GM18517 (cell line): Measurements from ENCODE around the gene SERPINB13.
"Not testable (repeated sequence)": the region's sequence is repeated elsewhere in the genome, so short reads cannot be mapped to it uniquely, and the experiment has no call there.

Source experiments
- ATAC-seq: cut with Tn5 transposase; IDR thresholded peaks from one replicate; pipeline ENCODE4 v1.9.1; 2021; ENCODE audit warnings: mild to moderate bottlenecking, moderate library complexity; ENCODE audit not compliant: unreplicated experiment

The SERPINB13 gene

DNA sequence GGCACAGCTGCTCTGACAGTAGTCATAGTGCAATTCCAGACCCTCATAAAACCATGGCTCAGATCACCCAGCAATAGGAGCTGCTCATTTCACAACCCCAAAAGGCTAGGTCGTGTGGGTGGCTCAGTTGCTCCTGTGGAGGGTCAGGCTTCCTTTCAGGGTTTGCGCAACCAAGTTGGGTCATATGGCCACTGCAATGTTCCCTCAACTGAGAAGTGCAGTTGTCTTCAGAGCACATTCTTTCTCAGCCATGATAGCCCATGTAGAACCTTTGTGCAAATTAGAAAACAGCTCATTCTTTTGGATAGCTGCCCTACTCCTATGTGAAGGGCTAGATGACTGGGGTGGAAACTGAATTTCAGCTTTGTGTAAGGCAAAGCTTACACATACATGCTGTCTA, 3.2 kb downstream of the SERPINB13 start:
- no peak for ATAC-seq

DNA sequence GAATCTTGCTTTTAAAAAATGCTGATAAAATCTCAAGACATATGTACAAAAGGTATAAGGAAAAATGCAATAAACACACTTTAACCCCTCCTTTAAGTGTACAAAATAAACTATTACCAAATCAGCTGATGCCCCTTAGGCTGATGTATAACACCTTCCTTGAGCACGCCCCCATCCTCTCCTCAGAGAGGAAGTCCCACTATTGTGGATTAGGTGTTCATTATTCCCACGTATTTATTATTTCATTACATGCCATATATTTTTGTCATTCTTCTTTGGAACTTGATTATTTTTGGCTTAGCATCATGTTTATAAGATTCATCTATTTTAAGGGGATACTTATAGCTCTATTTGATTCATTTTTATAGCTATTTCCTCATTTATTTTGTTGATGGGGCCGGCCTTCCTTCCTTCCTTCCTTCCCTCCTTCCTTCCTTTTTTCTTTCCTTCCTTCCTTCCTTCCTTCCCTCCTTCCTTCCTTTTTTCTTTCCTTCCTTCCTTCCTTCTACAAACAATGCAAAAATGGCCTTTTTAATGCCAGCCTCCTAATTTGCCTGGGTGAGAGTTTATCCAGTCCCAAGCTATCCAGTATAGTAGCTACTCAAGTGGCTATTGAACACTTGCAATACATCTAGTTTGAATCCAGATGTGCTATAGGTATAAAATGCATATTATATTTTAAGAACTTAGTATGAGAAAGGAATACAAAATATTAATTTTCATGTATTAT, 4.0 kb downstream of the SERPINB13 start:
- no peak for ATAC-seq

DNA sequence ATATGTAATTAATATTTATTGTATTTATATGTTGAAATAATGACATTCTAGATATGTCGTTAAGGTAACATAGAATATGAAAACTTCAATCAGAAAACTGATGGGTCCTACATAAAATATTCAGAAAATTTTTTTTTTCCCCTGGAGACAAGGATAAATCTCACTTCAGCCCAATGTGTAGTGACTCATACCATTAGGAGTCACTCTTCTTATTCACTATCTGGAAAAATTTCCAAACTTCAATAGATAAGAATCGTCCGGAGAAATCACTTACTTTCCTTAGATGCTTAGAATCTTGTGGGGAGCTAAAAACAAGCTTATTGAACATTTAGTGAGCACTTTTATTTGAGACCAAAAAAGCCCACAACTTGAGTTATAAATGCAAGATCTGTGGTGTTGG, 4.6 kb downstream of the SERPINB13 start:
- ATAC-seq, result no peak

- no peak for ATAC-seq
Measured at GRCh38 chr18:63592471-63592870, 5.3 kb downstream of the SERPINB13 start.

- ATAC-seq, result no peak
Measured at GRCh38 chr18:63596964-63597363, 9.8 kb downstream of the SERPINB13 start.

DNA sequence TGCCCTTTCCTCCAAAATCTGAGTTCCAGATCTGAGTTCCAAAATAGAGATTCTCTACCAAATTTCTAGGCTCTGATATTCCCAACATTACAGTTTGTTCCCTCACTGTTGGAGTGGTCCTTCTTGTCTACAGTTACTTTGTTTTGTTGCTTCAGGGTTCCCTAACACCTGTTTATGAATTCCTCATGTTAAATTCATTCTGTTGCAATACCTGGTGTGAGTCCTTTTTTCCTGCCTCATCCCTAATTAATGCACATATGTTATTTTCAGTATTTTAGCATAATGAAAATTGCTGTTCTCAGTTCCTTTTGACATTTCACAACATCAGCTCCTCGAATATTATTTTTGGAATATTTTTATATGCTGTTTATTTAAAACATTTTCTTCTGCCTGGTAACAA, 16.2 kb downstream of the SERPINB13 start:
- ATAC-seq, result no peak

GRCh38 chr18:63603772-63604171, 16.6 kb downstream of the SERPINB13 start:
- ATAC-seq, result peak; percentile 92

DNA sequence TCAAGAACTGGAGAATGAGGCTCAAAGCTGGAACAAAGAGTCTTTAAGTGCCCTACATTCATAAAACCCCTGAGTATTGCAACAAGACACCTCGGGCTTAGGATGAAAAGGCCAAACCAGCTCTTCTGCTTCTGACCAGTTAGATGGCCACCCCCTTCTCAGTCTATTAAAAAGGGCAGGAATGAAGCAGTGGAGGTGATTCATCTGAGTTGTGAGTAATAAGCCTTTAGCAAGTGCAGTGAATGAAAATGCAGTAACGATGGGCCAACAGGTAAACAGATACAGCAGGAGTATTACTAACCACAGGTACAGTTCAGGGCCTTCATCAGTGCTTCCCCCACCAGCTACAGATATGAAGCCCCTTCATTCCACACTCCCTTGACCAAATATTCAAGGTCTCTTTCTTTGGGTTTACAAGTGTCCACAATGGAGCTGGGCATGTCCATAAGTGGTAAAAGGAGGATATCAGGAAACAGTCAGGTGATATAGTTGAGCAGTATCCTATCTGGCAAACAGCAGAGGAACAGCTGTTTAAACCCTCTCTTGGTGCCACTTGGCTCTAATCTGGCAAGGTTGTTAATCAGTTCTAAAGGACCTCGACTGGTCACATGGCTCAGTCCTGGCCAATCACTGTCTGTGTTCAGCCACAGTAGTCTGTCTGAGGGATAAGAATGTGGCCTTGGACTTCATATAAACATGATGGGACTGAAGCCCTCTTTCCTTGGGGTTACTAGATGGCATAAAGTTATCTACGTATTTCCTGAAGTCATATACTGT, 17.8 kb downstream of the SERPINB13 start:
- no peak for ATAC-seq

DNA sequence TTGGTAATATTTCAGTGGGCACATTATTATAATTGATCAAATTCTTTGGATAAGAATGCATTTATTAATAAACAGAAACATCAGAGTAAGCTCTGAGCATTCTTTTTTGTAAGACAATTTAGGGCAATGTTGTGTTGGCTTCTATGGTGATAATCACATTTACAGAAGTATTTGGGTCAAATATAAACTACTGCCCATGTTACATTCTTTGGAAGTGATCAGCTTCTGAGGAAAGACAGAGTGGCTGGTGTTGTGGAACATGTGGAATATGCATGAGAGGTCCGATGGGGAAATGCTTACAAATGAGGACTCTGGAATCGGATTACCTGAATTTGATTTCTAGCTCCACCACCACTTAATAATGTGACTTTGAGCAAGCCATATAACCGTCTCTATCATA, 19.4 kb downstream of the SERPINB13 start:
- ATAC-seq, result no peak

GRCh38 chr18:63613420-63613819, 26.3 kb downstream of the SERPINB13 start:
- ATAC-seq, result no peak

DNA sequence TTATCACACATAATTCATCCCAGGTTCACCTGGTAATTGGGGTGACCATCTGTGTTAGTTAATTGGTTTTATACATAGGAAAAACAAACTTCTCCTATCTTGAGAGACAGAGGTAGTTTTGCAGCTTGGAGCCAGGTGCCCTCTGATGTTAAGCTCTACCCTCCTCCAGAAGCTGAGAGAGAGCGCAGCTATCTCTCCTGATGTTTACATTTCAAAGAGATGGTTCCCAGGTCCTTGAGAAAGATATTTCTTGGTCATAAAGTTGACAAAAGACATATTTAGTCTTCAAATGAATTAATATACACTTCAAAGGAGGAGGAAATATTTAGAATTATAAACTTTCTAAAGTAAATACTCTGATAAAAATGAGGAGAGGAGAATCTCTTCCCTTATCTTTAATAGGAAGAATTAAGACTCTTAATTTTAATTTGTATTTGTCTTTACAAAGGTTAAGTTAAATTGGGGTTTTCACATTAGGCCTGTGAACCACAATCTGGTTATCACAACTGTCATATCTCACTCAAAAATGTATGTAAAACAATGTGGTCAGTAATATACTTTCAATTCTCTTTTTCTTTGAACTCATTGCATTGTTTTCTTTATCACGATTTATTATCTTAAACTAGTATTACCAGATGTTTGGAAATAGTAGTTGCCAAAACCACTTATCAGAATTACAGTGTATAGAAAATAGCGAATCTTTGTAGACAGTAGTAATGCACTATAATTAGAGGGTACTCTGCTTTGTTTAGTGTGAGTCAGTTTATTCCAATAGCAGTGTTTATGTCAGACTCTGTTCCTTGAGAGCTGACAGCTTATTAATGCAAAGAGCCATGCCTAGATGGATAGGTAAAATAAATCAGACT, 30.1 kb downstream of the SERPINB13 start:
- ATAC-seq, result peak; percentile 79

GRCh38 chr18:63617915-63618234, 30.7 kb downstream of the SERPINB13 start:
- no peak for ATAC-seq

- no peak for ATAC-seq
Measured at GRCh38 chr18:63619661-63620060, 32.5 kb downstream of the SERPINB13 start.

- no peak for ATAC-seq
Measured at GRCh38 chr18:63624863-63625262, 37.7 kb downstream of the SERPINB13 start.

DNA sequence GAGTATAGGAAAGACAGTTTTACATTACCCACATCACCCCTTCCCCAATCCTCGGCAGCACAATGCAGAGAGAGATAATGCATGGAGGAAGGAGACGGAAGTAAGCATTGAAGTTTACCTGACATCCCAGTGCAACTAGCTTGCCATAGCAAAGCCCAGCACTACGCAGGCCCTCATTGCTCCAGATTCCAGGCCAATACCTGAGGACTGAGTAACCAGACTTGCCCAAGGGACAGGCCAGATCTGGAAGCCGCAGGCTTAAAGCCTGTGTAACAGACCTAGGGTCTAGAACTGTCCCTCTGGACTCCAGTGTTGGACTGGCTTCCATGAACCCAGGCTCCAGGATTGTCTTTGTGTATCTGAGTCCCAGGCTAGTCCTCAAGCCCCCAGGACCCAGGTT, 39.3 kb downstream of the SERPINB13 start:
- no peak for ATAC-seq

DNA sequence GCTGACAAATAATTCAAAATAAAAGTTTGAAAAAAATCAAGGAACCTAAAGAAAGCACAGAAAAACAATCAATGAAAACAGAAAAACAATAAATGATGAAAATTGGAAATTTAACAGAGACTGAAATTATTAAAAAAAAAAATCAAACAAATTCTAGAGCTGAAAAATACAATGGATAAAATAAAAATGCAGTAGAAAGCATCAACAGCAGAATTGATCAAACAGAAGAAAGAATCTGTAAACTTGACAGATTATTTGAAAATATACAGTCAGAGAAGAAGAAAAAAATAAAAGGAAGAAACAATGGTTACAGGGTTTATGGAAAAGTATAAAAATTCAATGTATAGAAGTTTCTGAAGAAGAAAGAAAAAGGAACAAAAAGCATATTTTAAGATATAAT, 40.7 kb downstream of the SERPINB13 start:
- no peak for ATAC-seq

DNA sequence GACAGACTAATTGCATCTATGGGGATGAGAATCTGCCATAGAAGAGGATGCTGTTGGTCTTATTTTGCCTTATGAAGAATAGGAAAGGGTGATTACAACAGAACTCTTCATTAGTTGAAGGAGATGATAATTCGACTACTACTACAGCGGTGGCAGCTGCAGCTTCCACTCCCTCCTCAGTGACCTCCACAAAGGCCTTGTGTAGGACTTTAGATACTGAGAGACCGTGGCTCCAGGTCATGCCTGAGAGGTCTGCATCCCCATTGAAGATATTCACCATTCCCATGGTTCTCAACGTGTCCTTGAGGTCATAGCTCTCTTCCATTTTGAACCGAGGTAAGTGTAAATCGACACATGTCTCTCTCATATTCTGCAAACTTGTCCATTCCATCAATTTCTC, 50.6 kb downstream of the SERPINB13 start:
- no peak for ATAC-seq

- ATAC-seq, result not testable (repeated sequence)
Measured at GRCh38 chr18:63641157-63641680, 54.1 kb downstream of the SERPINB13 start.

- ATAC-seq, result not testable (repeated sequence)
Measured at GRCh38 chr18:63642668-63643356, 55.7 kb downstream of the SERPINB13 start.

- not testable (repeated sequence) for ATAC-seq
Measured at GRCh38 chr18:63644142-63644541, 57.0 kb downstream of the SERPINB13 start, which contains the start of gene SERPINB4. SERPINB4 (minus strand) TSS chr18:63644256; CDS start chr18:63643577, 679 bp downstream.

- ATAC-seq, result not testable (repeated sequence)
Measured at GRCh38 chr18:63644694-63645093, 57.6 kb downstream of the SERPINB13 start.
